ENCODE results near the gene GFPT1. TPM values are rescaled to one million over a fixed set of nuclear protein-coding genes. Genes with fewer than 3 reads are reported as not detected.
"Not testable (repeated sequence)": the region's sequence is repeated elsewhere in the genome, so short reads cannot be mapped to it uniquely, and the experiment has no call there.

The GFPT1 gene
- total and polyA plus RNA-seq, 3 experiments from 2014 or later: 10.7 to 40.0 (median 38.7) TPM

GRCh38 chr2:69369802-69370201, 17.2 kb downstream of the GFPT1 start:
- no peaks in the 10 kb centered on the region for H3K27me3 ChIP-seq (ENCODE audit: insufficient read depth, low read length, poor library complexity, severe bottlenecking)
- Mint-ChIP-seq H3K9me3 (no peaks in the 10 kb centered on the region), H3K4me1 (peaks cover 0 to 4% (median 1%) of the 10 kb centered on the region in 3 donors), H3K36me3 (peaks cover 13 to 68% (median 28%) of the 10 kb centered on the region in 3 donors), H3K27ac (peak overlapping the region in 1 of 8 donors; percentile 18), H3K27me3 (no peaks in the 10 kb centered on the region), H3K4me3 (no peak overlapping the region)
- no peak overlapping the region for H3K27ac ChIP-seq (ENCODE audit: low read depth, low read length)
- H3K36me3 ChIP-seq (ENCODE audit: insufficient read depth, low read length): peaks cover 39% of the 10 kb centered on the region
- ChIA-PET CTCF (no interaction called here), POLR2A (no interaction called here)
- H3K4me3 ChIP-seq (ENCODE audit: low read length): no peak overlapping the region
- no peaks in the 10 kb centered on the region for H3K9me3 ChIP-seq (ENCODE audit: low read length)
- DNase-seq: no peak
- H3K4me1 ChIP-seq (ENCODE audit: insufficient read depth, low read length): no peaks in the 10 kb centered on the region

DNA sequence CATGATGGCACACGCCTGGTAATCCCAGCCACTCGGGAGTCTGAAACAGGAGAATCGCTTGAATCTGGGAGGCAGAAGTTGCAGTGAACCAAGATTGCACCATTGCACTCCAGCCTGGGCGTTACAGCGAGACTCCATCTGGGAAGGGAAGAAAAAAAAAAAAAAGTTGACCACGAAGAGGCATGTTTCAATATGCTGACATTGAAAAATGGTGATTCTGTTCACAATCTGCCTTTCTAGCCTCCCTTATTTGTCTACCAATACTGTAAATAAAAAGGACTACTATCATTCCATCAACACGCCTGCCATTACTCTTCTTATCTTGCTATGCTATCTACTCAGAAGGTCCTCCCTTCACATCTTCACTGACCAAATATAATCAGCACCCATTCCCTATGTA, 18.4 kb downstream of the GFPT1 start:
- Mint-ChIP-seq H3K27me3 (no peaks in the 10 kb centered on the region), H3K4me1 (peaks cover 0 to 3% (median 0%) of the 10 kb centered on the region in 3 donors), H3K9me3 (no peaks in the 10 kb centered on the region), H3K27ac (peak overlapping the region in 1 of 8 donors; percentile 5), H3K36me3 (peaks cover 13 to 70% (median 29%) of the 10 kb centered on the region in 3 donors), H3K4me3 (no peak overlapping the region)
- Histone ChIP-seq H3K4me1 (ENCODE audit: insufficient read depth, low read length) (no peaks in the 10 kb centered on the region), H3K9me3 (ENCODE audit: low read length) (no peaks in the 10 kb centered on the region), H3K27ac (ENCODE audit: low read depth, low read length) (no peak overlapping the region), H3K27me3 (ENCODE audit: insufficient read depth, low read length, poor library complexity, severe bottlenecking) (no peaks in the 10 kb centered on the region), H3K4me3 (ENCODE audit: low read length) (no peak overlapping the region), H3K36me3 (ENCODE audit: insufficient read depth, low read length) (peaks cover 39% of the 10 kb centered on the region)
- ChIA-PET CTCF (no interaction called here), POLR2A (no interaction called here)
- no peak for DNase-seq

GRCh38 chr2:69359371-69359770, 27.7 kb downstream of the GFPT1 start:
- Histone ChIP-seq H3K27ac (ENCODE audit: low read depth, low read length) (no peak overlapping the region), H3K27me3 (ENCODE audit: insufficient read depth, low read length, poor library complexity, severe bottlenecking) (no peaks in the 10 kb centered on the region), H3K4me3 (ENCODE audit: low read length) (no peak overlapping the region), H3K4me1 (ENCODE audit: insufficient read depth, low read length) (no peaks in the 10 kb centered on the region), H3K9me3 (ENCODE audit: low read length) (no peaks in the 10 kb centered on the region), H3K36me3 (ENCODE audit: insufficient read depth, low read length) (peaks cover 23% of the 10 kb centered on the region)
- DNase-seq: no peak
- H3K27me3 Mint-ChIP-seq: no peaks in the 10 kb centered on the region
- peaks cover 18 to 80% (median 24%) of the 10 kb centered on the region in 3 donors for H3K36me3 Mint-ChIP-seq
- POLR2A ChIA-PET: no interaction called here
- no peak overlapping the region for H3K4me3 Mint-ChIP-seq
- H3K27ac Mint-ChIP-seq: peak overlapping the region in 1 of 8 donors; percentile 41
- CTCF ChIA-PET: no interaction called here
- H3K4me1 Mint-ChIP-seq: no peaks in the 10 kb centered on the region
- no peaks in the 10 kb centered on the region for H3K9me3 Mint-ChIP-seq

GRCh38 chr2:69358914-69359313, 28.1 kb downstream of the GFPT1 start:
- POLR2A ChIA-PET: no interaction called here
- H3K27ac Mint-ChIP-seq: no peak overlapping the region
- Histone ChIP-seq H3K36me3 (ENCODE audit: insufficient read depth, low read length) (peaks cover 23% of the 10 kb centered on the region), H3K9me3 (ENCODE audit: low read length) (no peaks in the 10 kb centered on the region), H3K27ac (ENCODE audit: low read depth, low read length) (no peak overlapping the region), H3K27me3 (ENCODE audit: insufficient read depth, low read length, poor library complexity, severe bottlenecking) (no peaks in the 10 kb centered on the region), H3K4me3 (ENCODE audit: low read length) (no peak overlapping the region), H3K4me1 (ENCODE audit: insufficient read depth, low read length) (no peaks in the 10 kb centered on the region)
- no peaks in the 10 kb centered on the region for H3K27me3 Mint-ChIP-seq
- DNase-seq: no peak
- CTCF ChIA-PET: no interaction called here
- H3K4me3 Mint-ChIP-seq: no peak overlapping the region
- no peaks in the 10 kb centered on the region for H3K4me1 Mint-ChIP-seq
- no peaks in the 10 kb centered on the region for H3K9me3 Mint-ChIP-seq
- H3K36me3 Mint-ChIP-seq: peaks cover 18 to 84% (median 26%) of the 10 kb centered on the region in 3 donors

DNA sequence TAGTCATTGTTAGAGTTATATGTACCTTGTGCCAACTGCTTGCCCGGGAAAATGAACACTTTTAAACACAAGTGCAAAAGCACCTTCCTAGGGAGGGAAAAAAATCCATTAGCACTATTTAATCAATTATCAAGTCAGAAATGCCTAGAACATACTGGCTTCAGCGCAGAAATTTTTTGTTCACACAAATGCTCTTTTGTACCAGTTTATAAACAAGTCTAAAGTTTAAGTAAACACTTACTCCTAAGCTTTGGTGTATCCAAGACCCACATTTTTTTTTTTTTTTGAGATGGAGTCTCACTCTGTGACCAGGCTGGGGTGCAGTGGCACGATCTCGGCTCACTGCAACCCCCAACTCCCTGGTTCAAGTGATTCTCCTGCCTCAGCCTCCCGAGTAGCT, 30.6 kb downstream of the GFPT1 start:
- Mint-ChIP-seq H3K4me3 (no peak overlapping the region), H3K27me3 (no peaks in the 10 kb centered on the region), H3K36me3 (peaks cover 18 to 76% (median 22%) of the 10 kb centered on the region in 3 donors), H3K4me1 (no peaks in the 10 kb centered on the region), H3K9me3 (no peaks in the 10 kb centered on the region), H3K27ac (no peak overlapping the region)
- ChIA-PET CTCF (interaction anchor here (0.6 kb wide), 1 partner anchor 343 kb away, joined by 4 read pairs; the partner anchor contains the start of gene ANTXR1), POLR2A (no interaction called here)
- Histone ChIP-seq H3K27me3 (ENCODE audit: insufficient read depth, low read length, poor library complexity, severe bottlenecking) (no peaks in the 10 kb centered on the region), H3K36me3 (ENCODE audit: insufficient read depth, low read length) (peaks cover 26% of the 10 kb centered on the region), H3K27ac (ENCODE audit: low read depth, low read length) (no peak overlapping the region), H3K4me3 (ENCODE audit: low read length) (no peak overlapping the region), H3K9me3 (ENCODE audit: low read length) (no peaks in the 10 kb centered on the region), H3K4me1 (ENCODE audit: insufficient read depth, low read length) (no peaks in the 10 kb centered on the region)
- DNase-seq: no peak

DNA sequence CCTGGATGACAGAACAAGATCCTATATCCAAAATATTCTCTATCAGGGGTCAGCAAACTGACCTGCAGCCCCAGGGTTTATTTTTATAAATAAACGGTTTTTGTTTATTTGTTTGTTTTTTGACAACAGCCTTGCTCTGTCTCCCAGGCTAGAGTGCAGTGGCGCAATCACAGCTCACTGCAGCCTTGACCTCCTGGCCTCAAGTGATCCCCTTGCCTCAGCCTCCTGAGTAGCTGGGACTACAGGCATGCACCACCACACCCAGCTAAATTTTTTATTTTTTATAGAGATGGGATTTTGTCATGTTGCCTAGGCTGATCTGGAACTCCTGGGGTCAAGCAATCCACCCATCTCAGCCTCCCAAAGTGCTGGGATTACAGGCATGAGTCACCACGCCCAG, 32.1 kb downstream of the GFPT1 start:
- H3K27ac Mint-ChIP-seq; H3K27me3 ChIP-seq (ENCODE audit: insufficient read depth, low read length, poor library complexity, severe bottlenecking); H3K4me3 Mint-ChIP-seq; H3K27ac ChIP-seq (ENCODE audit: low read depth, low read length); DNase-seq; H3K4me1 Mint-ChIP-seq; H3K9me3 ChIP-seq (ENCODE audit: low read length); H3K4me1 ChIP-seq (ENCODE audit: insufficient read depth, low read length); H3K4me3 ChIP-seq (ENCODE audit: low read length); H3K27me3 Mint-ChIP-seq; CTCF ChIA-PET; H3K9me3 Mint-ChIP-seq; POLR2A ChIA-PET: not testable (repeated sequence)
- peaks cover 22% of the 10 kb centered on the region for H3K36me3 ChIP-seq (ENCODE audit: insufficient read depth, low read length)
- peaks cover 18 to 74% (median 22%) of the 10 kb centered on the region in 3 donors for H3K36me3 Mint-ChIP-seq

- H3K36me3 ChIP-seq (ENCODE audit: insufficient read depth, low read length): peaks cover 34% of the 10 kb centered on the region
- no peaks in the 10 kb centered on the region for H3K4me1 ChIP-seq (ENCODE audit: insufficient read depth, low read length)
- no peak overlapping the region for H3K27ac ChIP-seq (ENCODE audit: low read depth, low read length)
- Mint-ChIP-seq H3K27me3 (no peaks in the 10 kb centered on the region), H3K4me3 (no peak overlapping the region), H3K9me3 (no peaks in the 10 kb centered on the region), H3K36me3 (peaks cover 21 to 75% (median 26%) of the 10 kb centered on the region in 3 donors), H3K27ac (no peak overlapping the region), H3K4me1 (peaks cover 0 to 1% (median 0%) of the 10 kb centered on the region in 3 donors)
- no peak for DNase-seq
- CTCF ChIA-PET: no interaction called here
- H3K27me3 ChIP-seq (ENCODE audit: insufficient read depth, low read length, poor library complexity, severe bottlenecking): no peaks in the 10 kb centered on the region
- H3K4me3 ChIP-seq (ENCODE audit: low read length): no peak overlapping the region
- H3K9me3 ChIP-seq (ENCODE audit: low read length): no peaks in the 10 kb centered on the region
- POLR2A ChIA-PET: no interaction called here
These were observed 33.7 kb downstream of the GFPT1 start for GRCh38 chr2:69353360-69353759.

DNA sequence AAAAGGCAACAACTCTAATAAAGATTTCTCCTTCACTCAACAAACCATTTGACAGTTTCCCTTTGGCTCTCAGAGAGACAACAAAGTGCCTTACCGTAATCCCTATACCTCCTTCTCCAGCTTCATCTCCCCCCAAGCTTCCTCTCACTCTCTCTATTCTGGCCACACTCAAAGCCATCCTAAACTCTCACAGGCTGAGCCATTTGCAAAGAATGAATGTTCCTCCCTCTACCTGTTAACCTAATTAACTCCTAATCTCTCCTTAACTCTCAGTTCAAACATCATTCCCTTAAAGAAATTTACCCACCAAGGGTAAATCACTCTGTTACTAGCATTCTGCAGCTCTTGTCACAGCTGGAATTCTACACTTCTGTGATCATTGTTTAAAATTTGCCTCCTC, 38.2 kb downstream of the GFPT1 start:
- no peaks in the 10 kb centered on the region for H3K9me3 Mint-ChIP-seq
- ChIA-PET POLR2A (no interaction called here), CTCF (no interaction called here)
- H3K36me3 ChIP-seq (ENCODE audit: insufficient read depth, low read length): peaks cover 35% of the 10 kb centered on the region
- H3K27me3 Mint-ChIP-seq: no peaks in the 10 kb centered on the region
- H3K4me3 Mint-ChIP-seq: no peak overlapping the region
- H3K9me3 ChIP-seq (ENCODE audit: low read length): no peaks in the 10 kb centered on the region
- DNase-seq: no peak
- peaks cover 0 to 1% (median 0%) of the 10 kb centered on the region in 3 donors for H3K4me1 Mint-ChIP-seq
- H3K4me3 ChIP-seq (ENCODE audit: low read length): no peak overlapping the region
- H3K27ac Mint-ChIP-seq: peak overlapping the region in 2 of 8 donors; percentile 37 to 39
- no peak overlapping the region for H3K27ac ChIP-seq (ENCODE audit: low read depth, low read length)
- no peaks in the 10 kb centered on the region for H3K4me1 ChIP-seq (ENCODE audit: insufficient read depth, low read length)
- H3K27me3 ChIP-seq (ENCODE audit: insufficient read depth, low read length, poor library complexity, severe bottlenecking): no peaks in the 10 kb centered on the region
- H3K36me3 Mint-ChIP-seq: peaks cover 13 to 72% (median 28%) of the 10 kb centered on the region in 3 donors

GRCh38 chr2:69345434-69345833, 41.6 kb downstream of the GFPT1 start:
- Histone ChIP-seq H3K4me3 (ENCODE audit: low read length) (no peak overlapping the region), H3K27ac (ENCODE audit: low read depth, low read length) (no peak overlapping the region), H3K9me3 (ENCODE audit: low read length) (no peaks in the 10 kb centered on the region), H3K4me1 (ENCODE audit: insufficient read depth, low read length) (no peaks in the 10 kb centered on the region), H3K36me3 (ENCODE audit: insufficient read depth, low read length) (peaks cover 56% of the 10 kb centered on the region), H3K27me3 (ENCODE audit: insufficient read depth, low read length, poor library complexity, severe bottlenecking) (no peaks in the 10 kb centered on the region)
- no peak overlapping the region for H3K27ac Mint-ChIP-seq
- H3K27me3 Mint-ChIP-seq: no peaks in the 10 kb centered on the region
- peaks cover 0 to 1% (median 0%) of the 10 kb centered on the region in 3 donors for H3K4me1 Mint-ChIP-seq
- H3K4me3 Mint-ChIP-seq: no peak overlapping the region
- peaks cover 18 to 83% (median 37%) of the 10 kb centered on the region in 3 donors for H3K36me3 Mint-ChIP-seq
- ChIA-PET CTCF (interaction anchor here (0.6 kb wide), 1 partner anchor 373 kb away, joined by 3 read pairs; no protein-coding TSS in a partner anchor), POLR2A (no interaction called here)
- no peak for DNase-seq
- no peaks in the 10 kb centered on the region for H3K9me3 Mint-ChIP-seq

Measured in CD8-positive, alpha-beta memory T cell (primary cell).